Measurements from ENCODE around the gene STX18.

STX18 gene

DNA sequence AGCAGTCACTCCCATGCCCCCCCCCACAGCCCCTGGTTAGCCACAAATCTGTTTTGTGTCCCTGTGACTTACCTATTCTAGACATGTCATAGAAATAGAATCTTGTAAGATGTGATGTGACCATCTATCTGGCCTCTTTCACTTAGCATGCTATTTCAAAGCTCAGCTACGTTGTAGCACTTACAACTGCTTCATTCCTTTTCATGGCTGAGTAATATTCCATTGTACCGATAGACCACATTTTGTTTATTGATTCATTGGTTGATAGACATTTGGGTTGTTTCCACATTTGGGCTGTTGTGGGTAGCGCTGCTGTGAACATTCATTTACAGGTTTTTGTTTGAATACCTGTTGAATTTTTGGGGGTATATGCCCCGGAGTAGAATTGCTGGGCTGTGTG lies 143.4 kb downstream of the STX18 start:
- no peak for DNase-seq (ENCODE audit: low read depth)

DNA sequence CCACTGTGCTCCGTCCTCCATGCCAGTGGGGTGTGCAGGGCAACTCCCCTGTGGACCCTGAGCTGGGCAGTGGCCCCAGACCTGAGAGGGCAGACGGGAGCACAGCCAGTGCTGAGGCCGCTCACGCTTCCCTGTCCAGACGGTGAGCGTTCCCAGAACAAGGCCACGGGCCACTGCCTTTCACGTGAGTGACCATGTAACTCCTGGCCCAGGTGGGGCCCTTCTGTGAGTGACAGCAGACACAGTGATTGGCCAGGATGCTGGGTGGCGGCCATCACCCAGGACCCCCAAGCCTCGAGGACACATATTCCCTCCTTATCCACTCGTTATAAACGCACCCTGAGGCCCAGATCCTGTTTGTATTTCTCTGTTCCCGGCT lies 144.4 kb downstream of the STX18 start:
- no peak for DNase-seq (ENCODE audit: low read depth)

DNA sequence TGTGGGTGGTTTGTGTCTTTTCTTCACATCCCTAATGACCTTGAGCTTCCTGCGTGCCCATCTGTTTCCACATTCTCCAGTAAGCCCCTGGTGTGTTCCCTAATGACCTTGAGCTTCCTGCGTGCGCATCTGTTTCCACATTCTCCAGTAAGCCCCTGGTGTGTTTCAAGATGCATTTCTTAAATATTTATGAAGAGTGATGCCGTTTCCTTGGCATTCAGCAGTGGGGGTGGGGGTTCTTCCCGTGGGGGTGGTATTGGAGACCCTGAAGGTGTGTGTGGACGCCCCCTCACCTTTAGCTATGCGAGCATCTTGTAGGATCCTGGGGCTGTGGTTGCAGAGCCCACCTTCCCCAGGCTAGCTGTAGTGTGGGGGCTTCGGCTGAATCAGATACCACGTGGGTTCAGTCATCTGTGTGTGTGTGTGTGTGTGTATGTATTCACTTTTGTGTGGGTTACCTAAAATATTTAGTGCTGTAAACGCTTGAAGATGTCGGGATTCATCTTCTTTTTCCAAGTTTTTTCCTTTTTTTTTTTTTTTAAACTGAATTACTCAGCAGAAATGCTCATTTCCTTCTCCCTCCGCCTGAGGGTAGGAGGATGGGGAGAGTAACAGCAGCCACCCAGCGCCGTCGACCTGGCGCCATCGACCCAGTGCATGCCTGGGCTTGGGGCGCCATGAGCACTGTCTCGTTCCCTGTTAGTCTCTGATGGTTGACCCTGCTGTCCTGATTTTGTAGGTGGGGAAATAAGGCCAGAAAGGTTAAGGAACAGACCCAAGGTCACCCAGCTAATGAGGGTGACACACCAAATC lies 145.0 kb downstream of the STX18 start:
- no peak for DNase-seq (ENCODE audit: low read depth)

- DNase-seq (ENCODE audit: low read depth) = no peak
Observed at GRCh38 chr4:4395849-4396627, 145.8 kb downstream of the STX18 start.

GRCh38 chr4:4395371-4395770 lies 146.5 kb downstream of the STX18 start:
- no peak for DNase-seq (ENCODE audit: low read depth)

- no peak for DNase-seq (ENCODE audit: low read depth)
Observed at GRCh38 chr4:4394644-4395043, 147.2 kb downstream of the STX18 start.

- DNase-seq (ENCODE audit: low read depth) = no peak
Observed at GRCh38 chr4:4392501-4393183, 149.2 kb downstream of the STX18 start.

- DNase-seq (ENCODE audit: low read depth) = no peak
Observed at GRCh38 chr4:4391866-4392265, 150.0 kb downstream of the STX18 start.

DNA sequence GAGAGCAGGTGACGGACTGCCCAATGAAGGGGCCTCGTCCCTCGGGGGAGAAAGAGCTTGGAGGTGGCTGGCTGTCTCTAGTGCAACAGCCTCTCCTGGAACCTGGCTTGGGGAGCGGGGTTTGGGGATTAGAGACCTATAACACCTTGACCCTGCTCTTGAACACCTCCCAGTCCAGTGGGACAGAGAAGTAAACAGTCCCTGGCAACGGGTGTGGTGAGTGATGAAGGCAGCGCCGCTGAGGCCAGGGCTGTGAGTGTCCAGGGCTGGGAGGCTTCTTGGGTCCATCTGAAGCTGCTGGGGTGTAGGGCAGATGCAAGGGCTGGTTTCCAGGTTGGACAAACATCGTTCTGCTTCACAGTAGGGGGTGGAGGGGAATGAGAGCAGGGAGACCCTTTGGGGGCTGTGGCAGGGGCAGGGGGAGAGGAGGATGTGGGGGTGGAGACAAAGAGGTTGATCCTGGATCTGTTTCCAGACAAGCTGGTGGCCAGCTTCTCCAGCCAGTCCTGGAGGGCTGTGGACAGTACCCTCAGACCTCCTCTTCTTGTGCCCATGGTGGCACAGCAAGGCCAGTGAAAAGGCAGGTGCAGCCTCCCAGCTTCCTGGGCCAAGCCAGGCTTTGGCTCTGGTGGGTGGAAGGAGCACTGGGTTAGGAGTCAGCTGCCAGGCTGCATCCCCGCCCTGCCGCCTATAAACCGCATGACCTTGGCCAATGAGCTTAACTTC lies 151.2 kb downstream of the STX18 start:
- DNase-seq (ENCODE audit: low read depth) = no peak

- DNase-seq (ENCODE audit: low read depth) = no peak
Observed at GRCh38 chr4:4390046-4390445, 151.8 kb downstream of the STX18 start.

GRCh38 chr4:4388836-4389575 lies 152.8 kb downstream of the STX18 start:
- DNase-seq (ENCODE audit: low read depth) = no peak

DNA sequence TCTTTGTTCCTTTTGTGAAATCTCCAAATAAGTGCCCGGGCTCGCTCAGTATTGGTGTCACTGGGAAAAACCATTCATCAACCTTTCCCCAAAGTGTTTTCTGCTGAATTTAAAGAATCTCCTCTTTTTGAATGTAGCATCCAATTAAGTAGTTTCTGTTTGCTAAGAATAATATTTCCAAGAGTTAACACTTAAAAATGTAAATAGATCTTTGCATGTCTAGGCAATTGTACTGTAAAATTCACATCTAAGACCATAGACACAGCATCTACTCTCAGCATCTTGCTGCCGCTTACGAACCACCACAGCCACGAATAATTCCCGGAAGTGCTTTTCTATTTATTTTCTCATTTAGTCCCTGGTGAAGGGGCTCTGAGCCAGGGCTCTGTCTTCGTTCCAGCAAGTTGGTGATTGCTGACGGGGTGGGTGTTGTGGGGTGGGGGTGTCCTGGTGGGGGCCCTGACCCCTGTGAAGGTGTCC lies 153.5 kb downstream of the STX18 start:
- no peak for DNase-seq (ENCODE audit: low read depth)

- no peak for DNase-seq (ENCODE audit: low read depth)
Observed at GRCh38 chr4:4387531-4388310, 154.1 kb downstream of the STX18 start.

GRCh38 chr4:4386736-4387392 lies 155.0 kb downstream of the STX18 start, which contains the start of gene NSG1:
NSG1 (plus strand) TSS chr4:4387102; CDS start chr4:4387630, 528 bp downstream.
- DNase-seq (ENCODE audit: low read depth) = no peak

- no peak for DNase-seq (ENCODE audit: low read depth)
Observed at GRCh38 chr4:4386296-4386735, 155.5 kb downstream of the STX18 start.

DNA sequence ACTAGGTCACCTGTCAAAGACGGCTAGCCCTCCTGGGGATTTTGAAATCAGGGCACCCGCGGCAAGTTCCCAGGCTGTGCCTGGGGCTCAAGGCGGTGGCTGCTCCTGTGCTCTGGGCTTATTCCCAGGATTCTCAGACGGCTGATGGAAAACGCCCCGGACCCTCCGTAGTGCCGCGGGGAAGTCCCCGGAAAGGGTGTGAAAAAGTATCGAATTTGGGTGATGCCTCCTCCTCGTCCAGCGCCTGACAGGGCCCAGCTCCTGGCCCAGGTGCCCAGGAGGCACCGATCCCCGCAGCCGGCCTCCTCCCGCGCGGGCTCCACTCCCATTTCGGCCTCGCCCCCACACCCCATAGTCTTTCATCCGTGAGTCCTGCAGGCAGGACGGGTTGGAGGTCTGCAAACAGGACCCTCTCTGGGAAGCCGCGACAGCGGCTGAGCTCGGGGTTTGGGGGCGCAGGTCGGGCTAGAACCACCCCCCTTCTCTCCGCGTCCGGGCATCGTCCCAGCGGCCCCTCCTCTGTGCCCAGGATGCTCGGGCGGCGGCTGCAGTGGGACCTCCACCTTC lies 156.0 kb downstream of the STX18 start:
- DNase-seq (ENCODE audit: low read depth) = no peak

- DNase-seq (ENCODE audit: low read depth) = no peak
Observed at GRCh38 chr4:4384837-4385236, 157.0 kb downstream of the STX18 start.

- no peak for DNase-seq (ENCODE audit: low read depth)
Observed at GRCh38 chr4:4383085-4383484, 158.8 kb downstream of the STX18 start.

DNA sequence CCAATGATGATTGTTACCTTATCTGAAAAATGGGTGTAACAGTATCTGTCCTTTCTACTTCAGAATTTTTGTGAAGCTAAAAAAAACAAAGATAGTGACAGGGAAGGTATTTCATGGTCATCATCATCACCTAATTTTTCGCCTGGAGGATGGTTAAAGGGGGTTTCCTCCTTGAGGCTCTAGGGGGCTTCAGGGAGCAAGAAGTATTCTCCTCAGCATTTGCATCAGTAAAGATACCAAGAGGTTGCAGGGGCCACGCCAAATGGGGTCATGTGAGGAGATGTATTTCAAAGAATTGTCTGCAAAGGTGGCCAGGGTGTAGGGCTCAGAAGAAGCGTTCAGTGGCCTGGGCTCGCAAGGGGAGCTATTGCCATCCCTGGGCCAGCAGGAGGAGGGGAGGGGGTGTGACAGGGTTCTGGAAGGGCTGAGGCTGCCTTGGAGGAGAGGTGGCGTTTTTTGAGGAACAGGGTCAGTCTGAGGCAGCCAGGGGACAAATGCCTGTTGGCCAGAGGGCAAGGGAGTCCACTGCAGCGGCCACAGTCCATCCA lies 162.2 kb downstream of the STX18 start:
- DNase-seq (ENCODE audit: low read depth) = no peak
